Stimulated activated CD8-positive, alpha-beta memory T cell treated with anti-CD3 and anti-CD28 coated beads, Interleukin-12 subunit alpha, Interleukin-12 subunit beta, amount 100 ng/mL, for 24 hours (primary cell): Measurements from ENCODE around the gene SVIL.

Experiments used
- DNase-seq: peaks from one replicate; pipeline ENCODE4 v3.0.0-alpha.2; 2020; ENCODE audit errors: extremely low read depth

The SVIL gene, protein sequence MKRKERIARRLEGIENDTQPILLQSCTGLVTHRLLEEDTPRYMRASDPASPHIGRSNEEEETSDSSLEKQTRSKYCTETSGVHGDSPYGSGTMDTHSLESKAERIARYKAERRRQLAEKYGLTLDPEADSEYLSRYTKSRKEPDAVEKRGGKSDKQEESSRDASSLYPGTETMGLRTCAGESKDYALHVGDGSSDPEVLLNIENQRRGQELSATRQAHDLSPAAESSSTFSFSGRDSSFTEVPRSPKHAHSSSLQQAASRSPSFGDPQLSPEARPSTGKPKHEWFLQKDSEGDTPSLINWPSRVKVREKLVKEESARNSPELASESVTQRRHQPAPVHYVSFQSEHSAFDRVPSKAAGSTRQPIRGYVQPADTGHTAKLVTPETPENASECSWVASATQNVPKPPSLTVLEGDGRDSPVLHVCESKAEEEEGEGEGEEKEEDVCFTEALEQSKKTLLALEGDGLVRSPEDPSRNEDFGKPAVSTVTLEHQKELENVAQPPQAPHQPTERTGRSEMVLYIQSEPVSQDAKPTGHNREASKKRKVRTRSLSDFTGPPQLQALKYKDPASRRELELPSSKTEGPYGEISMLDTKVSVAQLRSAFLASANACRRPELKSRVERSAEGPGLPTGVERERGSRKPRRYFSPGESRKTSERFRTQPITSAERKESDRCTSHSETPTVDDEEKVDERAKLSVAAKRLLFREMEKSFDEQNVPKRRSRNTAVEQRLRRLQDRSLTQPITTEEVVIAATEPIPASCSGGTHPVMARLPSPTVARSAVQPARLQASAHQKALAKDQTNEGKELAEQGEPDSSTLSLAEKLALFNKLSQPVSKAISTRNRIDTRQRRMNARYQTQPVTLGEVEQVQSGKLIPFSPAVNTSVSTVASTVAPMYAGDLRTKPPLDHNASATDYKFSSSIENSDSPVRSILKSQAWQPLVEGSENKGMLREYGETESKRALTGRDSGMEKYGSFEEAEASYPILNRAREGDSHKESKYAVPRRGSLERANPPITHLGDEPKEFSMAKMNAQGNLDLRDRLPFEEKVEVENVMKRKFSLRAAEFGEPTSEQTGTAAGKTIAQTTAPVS (N-terminal part only)

DNA sequence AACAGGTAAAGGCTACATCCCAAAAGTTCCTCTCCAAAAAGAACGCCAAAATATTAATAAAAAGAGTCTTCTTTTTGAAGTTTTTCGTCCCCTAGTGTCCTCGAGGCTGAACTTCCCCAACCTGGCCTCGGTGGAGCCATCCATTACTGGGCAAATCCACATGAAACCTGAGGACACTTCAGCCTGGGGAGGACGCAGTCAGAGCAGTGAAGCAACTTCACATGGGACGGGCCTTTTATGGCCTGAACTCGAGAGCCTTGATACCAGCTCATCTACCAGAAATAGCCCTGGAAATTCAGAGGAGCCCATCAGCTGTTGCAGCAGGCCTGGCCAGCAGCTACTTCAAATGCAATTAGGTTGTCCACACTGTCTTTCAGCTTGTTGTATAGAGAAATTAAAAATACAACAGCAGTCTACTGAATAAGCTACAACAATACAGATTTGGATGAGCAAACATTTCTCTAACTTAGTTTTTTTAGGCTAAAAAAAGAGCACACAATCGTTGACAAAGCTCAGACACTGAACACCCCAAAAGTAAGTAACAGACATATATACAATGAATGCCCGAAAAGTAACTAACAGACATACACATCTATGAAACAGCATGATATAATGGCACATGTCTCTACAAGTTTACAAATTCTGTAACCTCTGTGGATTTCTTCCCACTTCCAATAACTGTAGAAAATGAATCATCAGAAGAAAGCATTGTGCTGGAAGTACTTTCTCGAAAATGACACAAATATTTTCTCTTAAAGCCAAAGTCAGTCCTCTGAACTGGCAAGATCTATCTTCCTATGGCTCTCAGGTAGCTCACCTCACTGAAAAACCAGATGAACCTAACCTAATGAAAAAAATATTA, at the start of gene SVIL:
SVIL (minus strand) TSS at position 208 of the 862 bp plus-strand sequence. CDS start 79,913 bp downstream, outside the sequence.
- no peak for DNase-seq

DNA sequence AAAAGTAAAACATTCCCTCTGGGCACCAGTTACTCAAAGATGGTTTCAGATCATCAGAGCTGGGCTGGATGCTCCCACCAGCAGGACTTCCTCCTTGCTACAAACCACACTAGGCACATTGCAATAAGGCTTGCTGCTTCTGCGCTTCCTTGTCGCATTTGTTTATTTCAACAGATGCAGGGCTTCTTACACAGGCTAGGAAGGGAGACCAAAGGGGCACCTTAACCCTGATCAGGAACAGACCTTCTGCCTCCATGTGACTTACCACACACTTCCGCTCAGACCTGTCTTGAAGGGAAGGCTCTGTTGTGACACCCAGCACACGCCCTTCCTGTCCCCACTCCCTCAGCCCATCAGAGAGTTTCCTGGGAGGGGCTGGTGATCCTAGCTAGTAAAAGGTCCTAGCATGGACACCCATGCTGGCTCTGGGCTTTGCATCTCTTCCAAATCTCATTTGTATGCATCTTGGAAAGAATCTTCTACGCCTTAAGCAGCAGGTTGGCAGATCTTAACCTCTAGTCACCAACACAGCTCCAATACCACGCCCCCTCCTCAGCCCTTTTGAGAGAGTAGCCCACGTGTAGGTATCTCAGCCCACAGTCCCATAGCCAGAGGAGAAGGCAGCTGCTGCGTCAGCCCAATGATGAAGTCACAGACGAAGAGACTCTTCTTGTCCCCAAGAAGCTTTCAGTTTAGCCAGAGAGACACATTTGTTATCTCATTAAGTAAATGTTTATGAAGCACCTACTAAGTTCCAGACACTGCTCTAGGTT, 47.1 kb upstream of the SVIL start:
- DNase-seq: peak; percentile 15

DNA sequence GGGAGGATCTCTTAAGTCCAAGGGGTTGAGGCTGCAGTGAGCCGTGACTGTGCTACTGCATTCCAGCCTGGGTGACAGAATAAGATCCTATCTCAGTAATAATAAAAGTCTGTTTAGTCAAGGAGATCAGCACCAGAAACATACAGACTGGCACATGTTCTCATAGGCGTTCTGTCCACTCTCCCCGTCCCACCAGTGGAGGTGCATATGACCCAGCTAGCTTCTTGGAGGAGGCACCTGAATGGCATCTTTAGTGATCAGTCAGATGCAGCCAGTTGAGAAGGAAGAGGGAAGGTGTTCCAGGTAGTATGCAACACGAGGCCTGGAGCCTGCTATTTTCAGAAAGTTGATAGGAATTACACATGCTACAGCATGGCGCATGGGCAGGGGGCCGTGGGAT, 45.3 kb upstream of the SVIL start:
- DNase-seq: no peak

DNA sequence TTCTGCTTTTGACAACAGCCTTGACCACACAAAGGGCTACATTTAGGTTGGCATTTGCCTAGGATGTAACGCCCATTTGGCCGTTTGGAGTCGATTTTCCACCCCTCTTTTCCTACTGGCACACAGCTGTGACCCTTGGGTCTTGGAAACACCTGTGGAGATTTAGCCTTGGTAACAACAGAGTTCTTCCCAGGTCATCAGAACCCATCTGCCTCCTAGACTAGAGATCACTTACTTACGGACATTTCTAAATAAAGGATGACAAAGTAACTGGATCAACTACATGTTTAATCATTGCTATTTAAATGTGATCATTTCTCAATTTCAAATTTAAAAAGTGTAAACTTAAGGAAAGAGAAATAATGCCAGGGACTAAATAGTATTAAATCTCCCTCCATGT, 42.0 kb upstream of the SVIL start:
- no peak for DNase-seq

DNA sequence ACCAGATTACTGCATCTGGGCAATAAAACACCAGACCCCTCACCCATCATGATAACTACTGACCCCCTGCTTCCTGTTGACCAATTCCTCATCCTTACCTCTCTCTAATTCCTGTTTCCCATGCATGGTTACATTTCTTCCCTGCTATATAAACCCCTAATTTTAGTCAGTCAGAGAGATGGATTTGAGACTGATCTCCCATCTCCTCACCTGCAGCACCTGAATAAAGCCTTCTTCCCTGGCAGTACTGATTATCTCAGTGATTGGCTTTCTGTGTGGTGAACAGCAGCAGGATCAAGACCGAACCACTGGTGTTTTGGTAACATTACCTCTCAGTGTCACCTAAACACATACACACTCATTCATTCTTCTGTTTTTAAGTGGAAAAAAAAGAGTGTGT, 41.2 kb upstream of the SVIL start:
- no peak for DNase-seq

DNA sequence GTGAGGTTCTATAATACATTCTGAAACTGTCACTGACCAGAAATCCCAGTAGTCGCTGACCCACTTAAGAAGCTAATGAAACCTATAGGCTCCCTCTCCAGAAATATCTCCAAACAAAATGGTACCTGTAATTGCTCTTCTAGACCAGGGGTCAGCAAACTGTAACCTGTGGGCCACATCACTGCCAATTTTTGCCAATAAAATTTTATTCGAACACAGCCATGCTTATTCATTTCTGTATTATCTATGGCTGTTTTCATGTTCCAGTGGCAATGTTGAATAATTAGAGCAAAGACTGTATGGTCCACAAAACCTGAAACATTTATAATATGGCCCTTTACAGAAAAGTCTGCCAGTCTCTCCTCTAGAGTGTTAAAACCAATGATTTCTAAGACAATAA, 37.2 kb upstream of the SVIL start:
- DNase-seq: no peak

DNA sequence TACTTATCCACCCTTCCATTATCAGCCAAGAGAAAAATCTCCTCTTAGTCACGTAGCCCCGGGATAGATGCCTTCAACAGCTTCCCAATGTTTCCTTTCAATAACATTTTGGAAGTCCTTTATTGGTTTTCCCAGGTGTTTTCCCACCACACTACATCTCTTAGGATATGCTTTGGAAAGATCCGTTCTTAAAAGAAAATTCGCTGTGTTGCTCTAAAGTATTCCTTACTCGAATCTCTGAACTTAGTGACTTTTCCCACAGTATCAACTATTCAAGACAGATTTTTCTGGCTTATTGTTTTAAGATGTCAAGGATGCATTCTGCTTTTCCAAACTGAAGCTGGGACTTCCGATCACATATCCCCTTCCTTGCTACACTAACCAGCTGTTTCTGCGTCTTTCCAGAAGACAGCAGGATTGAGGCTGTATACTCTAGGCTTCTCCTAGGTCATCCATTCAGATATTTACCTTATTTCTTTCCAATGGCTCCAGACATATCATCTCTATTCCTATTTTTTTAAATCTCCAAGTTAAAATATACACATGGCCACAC, 36.5 kb upstream of the SVIL start:
- no peak for DNase-seq

DNA sequence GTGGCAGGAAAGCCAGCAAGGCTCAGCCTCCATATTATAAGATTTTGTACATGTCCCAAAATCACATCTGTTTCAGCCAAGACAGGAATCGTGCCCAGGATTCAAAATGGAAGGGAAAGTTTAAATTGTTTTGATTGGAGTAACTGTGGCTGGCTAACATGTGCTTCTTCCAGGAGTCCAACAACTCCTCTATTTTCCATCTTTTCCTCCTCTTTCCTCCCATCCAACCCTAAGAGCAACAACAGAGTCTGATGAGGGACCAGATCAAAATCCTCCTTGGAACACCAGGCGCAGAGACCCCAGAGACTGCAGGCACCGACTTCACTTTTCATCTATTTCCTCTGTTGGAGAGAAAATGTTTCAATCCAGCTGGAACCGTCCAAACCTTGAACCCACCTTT, 36.0 kb upstream of the SVIL start:
- DNase-seq: no peak

DNA sequence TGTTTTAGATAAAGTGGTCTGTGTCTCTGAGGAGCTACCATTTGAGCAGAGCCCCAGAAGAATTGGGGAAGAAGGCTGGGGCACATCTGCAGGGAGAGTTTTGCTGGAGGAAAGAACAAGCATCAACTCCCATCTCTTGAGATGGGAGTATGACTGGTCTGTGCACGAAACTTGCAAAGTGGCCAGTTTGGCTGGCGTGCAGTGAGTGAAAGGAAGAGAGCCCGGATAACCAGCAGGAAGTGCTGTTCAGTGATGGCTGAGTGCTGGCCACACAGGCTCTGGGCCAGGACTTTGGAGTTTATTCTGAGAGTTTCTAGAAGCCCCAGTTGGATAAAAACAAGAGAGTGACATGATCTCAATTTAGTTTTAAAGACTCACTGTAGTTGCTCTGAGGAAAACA, 34.4 kb upstream of the SVIL start:
- DNase-seq: no peak

DNA sequence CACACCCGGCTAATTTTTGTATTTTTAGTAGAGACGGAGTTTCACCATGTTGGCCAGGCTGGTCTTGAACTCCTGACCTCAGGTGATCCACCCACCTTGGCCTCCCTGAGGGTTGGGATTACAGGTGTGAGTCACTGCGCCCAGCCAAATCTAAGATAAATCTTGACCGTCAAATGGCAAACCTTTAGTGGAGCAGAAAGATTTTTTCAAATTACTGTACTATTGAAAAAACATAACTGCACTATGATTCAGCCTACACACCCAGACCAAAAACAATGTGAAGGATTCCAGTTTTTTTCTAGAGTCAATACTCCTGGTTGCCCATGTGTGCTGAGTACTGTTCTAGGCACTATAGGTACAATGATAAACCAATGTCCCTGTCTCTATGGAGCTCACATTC, 33.9 kb upstream of the SVIL start:
- no peak for DNase-seq

DNA sequence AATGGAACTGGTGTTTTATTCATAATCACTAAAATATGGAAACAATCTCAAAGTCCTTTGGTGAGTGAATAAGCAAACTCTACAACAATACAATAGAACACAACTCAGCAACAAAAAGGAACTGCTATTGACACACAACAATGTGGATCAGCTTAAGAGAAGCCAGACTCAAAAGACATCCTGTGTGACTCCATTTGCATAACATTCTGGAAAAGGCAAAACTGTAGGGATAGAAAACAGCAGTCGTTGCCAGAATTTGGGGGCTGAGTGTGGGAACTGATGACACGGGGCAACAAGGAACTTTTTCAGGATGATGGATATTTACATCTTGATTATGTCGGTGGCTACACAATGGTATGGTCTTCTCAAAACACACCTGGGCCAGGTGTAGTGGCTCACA, 32.4 kb upstream of the SVIL start:
- no peak for DNase-seq

DNA sequence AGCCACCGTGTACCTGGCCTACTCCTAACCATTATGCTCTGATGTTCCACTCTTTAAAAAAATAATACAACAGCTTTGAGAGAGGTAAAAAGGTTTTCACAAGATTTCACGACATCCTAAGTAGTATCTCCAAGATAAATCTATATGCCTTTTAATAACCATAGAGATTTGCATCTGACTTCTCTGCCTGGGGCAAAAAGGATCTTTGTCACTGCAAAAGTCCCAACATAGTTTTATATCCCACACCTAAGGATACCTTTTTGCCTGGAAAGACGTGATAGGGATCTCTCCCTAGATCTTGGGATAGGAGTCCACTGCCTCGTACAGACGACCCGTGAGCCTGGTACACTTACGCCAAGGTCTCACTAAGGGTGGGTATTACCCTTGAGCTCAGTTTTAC, 31.4 kb upstream of the SVIL start:
- DNase-seq: no peak

DNA sequence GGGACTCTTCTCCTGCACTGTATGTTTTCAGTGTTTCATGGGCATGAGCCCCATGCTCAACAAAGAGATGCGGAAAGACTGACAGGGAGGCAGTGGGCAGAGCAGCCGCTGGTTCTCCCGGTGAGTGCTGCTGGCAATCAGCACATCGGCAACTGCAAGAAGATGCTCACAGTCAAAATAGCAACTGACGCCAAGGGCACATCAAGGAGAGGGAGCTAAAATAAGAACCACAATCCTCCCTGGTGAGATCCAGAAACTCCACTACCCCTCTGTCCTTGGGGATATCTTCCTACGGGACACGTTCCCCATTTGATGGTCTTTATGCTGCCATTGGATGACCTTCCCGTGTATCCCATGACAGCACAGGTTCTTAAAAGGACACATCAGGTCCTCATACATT, 28.9 kb upstream of the SVIL start:
- DNase-seq: no peak

DNA sequence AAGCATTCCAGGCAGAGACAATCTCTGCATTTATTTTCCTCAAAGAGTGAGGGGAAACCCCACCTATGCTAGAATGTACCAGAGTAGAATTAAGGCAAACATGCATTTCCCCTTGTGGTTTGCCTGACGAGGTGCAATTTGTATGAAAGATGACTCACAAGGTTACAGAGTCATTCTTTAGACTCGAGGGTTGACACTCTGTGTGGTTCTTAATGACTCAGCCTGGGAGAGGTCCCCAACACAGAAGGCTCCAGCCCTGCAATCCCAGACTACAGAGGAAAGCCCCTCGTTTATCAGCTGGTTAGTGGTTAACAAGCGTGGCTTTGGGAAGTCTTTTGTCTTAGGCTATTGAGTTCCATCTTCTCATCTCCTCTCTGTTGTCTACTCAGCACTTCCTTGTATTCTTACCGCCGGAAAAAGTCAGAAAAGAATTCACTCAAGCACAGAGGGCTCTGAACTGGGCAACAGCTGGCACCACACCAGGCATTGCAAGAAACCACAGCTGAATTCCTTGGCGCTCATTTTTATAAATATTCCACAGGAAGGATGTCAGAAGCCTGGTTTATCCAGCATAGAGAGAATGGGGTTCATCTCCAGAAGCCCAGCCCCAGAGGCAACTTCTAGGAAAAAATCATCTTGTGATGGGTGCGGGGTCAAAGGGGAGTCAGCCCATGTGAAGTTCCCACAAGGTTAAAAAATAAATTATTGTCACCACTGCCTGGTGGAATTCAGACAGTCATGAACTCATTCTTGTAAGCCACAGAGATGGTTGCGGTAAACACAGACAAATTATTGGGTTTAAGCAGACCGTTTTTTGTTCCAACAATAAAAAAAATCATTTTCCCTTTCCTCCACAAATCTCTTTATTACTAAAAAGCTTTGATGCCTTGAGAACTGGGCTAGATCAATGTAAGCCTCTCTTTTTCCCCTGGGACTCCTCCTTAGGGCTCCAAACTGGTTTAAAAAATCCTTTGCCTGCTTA, 24.5 kb upstream of the SVIL start:
- peak; percentile 27 for DNase-seq

DNA sequence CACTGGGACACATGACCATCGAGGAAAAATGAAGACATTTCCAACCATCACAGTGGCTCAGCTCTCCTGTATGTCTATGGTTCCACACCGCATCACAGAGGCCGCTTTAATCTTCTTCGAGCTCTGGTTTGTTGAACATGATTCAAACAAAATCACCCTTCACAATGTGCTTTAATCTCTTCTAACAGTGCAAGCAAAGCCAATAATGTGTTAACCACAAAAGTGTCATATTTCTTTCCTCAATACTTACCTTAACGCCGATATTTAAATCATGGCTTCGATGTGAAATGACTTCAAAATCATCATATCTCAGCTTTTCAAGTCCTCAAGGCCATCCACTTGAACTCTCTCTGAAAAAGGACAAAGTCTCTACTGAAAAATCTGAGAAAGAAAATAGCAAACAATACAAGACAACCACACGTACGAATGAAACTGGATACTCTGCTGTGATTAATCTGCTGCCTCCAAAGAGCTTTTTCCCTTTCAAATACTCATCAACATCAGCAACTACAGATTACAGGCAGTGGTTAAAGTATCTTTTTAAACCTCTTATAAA, 23.0 kb upstream of the SVIL start:
- no peak for DNase-seq

DNA sequence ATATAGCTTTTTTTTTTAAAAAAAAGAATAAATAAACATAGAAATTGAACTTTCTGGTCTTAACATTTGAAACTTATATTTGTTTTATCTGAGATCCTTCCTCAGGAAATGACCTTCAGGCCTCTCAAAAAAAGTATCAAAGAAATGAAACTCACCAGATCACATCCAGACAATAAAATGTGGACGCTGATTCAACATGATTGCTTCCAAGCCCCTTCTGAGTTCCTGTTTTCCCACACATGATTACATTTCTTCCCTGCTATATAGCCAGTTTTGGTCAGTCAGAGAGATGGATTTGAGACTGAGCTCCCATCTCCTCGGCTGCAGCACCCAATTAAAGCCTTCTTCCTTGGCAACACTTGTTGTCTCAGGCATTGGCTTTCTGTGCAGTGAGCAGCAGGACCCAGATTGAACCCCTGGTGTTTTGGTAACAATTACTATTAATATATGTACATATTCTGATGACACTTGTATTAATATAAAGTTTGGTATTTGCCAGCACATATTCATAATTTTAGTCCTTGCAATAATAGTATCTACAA, 21.8 kb upstream of the SVIL start:
- DNase-seq: no peak

DNA sequence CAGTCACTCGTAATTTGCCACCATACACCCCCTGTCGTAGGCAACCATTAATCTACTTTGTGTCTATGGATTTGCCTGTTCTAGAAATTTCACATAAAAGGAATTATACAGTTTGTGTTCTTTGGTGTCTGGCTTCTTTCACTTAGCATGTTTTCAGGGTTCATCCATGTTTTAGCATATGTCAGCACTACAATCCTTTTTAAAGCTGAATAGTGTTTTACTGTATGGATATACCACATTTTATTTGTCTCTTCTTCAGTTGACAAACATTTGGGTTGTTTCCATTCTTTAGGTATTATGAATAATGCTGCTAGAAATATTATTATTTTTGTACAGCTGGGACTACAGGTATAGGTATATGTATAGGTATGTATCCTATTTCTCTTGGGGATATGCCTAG, 17.4 kb upstream of the SVIL start:
- no peak for DNase-seq

DNA sequence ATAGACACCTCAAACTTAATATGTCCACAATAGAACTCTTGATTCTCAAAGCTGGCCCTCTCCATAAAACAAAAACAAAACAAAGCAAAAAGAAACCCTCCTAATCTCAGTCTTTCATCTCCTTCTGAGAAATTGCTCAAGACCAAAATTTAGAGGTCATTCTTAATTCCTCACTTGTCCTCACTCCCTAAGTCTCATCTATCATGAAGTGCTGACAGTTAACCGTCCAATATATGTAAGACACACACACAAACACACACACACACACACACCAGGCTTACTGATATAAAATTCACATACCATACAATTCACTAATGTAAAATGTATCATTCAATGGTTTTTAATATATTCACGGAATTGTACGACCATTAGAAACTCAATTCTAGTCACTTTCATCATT, 17.0 kb upstream of the SVIL start:
- no peak for DNase-seq

DNA sequence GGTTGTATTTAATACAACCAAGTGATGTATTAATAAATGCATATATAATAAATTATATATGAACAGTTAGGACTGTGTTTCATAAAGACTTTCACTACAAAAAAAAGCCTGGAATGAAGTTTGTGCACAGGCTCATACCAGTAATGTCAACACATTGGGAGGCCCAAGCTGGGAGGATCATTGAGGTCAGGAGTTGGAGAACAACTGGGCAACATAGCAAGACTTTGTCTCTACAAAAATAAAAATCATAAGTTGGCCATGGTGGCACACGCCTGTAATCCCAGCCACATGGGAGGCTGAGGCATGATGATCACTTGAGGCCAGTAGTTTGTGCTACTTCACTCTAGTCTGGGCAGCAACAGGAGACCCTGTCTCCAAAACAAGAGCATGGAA, 15.8 kb upstream of the SVIL start:
- DNase-seq: no peak
